ENCODE data around the gene PEAK1.

Gene PEAK1

DNA sequence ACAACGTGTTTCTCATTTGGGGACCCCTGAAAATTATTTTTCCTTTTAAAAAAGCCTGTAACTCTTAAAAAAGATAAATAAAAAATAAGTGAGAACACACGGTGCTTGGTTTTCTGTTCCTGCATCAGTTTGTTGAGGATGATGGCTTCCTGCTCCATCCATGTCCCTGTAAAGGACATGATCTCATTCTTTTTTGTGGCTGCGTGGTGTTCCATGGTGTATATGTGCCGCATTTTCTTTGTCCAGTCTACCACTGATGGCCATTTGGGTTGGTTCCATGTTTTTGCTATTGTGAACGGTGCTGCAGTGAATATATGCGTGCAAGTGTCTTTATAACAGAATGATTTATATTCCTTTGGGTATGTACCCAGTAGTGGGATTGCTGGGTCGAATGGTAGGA, 351.3 kb downstream of the PEAK1 start:
- DNase-seq: no peak

DNA sequence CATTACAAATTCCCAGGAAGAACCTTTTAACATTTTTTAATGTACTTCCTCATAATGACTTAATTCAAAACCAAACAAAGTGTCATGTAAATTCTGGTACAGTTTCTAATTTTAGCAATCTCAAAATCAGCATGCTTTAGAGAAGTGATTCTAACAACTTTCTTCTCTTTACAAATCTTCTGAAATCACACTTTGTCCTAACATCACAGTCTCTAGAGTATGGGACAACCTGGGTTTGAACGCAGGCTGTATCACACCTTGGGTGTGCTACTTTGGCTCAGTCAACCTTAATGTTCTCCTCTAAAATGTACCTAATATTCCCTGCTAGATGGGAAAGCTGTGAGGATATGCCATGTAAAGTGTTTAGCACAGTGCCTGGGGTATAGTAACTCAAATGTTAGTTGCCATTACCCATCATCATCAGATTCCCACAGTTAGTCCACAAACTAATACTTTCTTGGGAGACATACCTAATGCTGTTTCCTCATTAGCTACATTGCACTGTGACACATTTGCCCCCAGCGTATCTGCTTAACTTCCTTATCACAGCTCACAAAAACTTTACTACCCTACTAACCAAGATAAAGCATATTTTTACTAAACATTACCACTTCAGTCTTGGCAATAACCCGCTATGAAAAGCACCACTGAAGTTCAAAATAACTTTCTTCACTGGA, 352.1 kb downstream of the PEAK1 start:
- DNase-seq: no peak

DNA sequence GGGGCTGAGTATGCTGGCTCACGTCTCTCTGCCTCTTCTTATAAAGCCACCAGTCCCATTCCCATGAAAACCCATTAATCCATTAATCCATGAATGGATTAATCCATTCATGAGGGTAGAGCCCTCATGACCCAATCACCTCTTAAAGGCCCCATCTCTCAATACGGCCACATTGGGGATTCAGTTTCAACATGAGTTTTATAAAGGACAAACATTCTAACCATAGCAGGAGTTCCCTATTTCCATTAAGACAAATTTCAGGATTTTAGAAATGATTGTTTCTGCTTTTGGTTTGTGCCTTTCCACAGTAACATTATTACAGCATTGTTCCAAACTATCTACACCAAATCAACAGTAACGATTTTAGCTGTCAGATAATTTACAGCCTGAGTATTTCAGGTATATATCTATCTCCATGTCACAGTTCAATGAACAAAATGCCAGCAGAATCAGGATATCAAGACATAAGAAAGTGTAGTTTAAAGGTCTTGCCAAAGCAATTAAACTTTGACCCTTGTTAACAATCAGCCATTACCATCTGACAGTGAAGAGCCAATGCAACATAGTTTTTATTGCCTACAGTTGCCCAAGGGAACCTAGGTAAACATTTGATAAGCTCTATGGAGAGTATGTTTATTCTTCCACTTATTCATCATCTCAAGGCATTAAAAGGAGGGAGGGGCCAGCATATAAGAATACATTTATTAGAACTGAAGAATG, 352.8 kb downstream of the PEAK1 start:
- DNase-seq: no peak

DNA sequence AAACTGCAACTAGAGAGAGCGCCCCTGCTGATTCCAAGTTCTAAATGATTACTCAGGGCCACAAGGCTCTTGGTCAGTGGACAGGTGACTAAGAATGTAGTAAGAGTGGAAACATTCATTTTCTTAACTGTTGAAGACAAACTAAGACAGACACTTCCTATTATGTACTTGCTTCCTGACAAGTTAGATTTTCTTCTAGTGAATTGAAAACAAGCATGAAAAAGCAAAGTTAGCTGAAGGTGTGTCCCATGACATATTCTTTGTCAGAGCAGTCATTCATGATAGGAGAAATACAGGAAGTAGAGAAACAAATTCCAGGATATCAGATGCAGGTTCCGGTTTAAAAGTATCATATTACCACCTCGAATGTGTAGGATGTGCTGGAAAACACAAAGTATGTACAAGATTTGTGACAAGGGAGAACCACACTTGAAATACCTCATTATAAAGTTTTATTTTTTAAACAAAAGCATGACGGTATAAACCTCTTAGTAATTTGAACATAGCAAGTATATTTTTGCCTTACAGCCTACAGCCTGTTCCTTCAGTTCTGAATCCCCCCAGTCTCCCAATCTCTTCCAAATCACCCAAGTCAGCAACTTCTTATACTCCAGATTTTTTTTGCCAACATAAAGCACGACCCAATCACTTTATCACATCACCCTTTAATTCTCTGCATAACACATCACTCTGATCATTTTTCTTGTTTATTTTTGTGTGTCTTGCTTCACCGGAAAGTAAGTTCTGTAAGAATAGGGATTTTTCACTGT, 355.2 kb downstream of the PEAK1 start:
- DNase-seq: no peak

DNA sequence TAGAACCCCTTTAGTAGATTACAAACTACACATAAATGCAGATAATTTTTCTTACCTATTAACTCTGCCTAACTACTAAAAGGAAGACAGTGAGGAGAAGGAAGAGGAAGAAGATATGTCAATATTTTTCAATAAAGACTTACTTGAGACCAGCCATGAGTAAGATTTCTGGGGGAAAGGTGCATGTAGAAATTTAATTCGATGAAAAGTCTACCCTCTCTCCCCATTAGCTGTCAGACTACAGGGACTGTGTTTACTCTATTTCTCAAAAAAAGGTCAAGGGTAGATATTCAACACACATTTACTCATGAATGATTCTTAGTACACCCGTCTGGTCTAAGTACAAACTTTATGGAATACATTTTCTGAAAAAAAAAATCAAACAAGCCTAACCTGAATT, 355.8 kb downstream of the PEAK1 start:
- no peak for DNase-seq

DNA sequence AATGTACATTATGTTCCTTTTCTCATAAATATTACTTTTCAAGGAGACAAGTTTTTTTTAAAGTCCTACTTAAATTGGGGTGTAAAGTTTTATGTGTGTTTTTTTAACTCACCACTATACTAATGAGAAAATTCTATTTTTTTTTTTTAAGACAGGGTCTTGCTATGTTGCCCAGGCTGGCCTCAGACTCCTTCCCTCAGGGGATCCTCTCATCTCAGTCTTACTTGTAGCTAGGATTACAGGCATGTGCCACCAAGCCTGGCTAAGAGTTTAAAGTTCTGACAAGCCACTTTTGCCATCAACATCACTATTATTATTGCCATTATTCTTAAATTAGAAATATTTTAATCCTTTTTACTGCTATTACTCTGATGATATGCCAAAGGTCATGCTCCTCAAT, 356.7 kb downstream of the PEAK1 start:
- no peak for DNase-seq

DNA sequence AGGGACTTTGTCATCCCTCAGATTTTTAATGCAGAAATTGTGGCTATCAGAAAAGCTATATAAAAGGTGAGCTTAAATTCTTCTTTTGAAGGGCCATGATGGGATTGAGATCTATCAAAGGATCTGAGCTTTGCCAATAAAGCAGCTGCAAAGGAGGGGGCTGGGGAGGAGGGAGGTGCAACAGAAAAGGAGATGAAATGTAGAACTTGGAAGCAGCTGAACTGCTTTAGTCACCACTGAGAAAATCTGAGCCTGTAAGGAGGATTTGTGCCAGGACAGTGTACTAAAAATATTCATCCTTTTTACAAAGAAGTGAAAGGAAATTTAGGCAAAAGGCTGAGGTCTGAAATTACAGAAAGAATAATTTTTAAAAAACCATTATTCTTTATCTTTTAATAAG, 359.4 kb downstream of the PEAK1 start:
- peak in 3 of 56 donors; percentile 11 to 26 (median 16) for DNase-seq

DNA sequence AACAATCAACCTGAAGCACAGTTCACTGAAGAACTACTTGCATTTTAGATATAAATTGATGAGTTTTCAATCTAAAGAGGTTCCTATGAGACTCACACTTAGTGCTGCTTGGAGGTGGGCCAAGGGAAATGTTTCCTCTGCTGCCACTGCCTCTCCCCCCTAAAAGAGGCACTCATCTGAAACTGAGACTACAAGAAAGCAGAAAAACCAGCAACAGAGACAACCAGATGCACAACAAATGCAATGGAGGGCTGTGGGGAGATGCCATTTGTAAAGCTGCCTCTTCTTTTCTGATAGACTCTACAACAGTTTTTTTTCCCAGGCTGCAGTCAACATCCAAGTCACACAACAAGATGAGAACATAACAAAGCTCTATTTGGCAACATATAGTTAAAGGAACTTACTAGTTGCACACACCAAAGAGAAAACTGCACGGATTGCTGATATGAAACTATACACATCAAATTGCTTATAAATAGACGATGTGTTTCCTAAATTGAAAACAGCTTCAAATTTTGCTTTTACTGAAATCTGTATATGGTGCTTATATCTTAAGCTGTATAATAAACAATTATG, 360.0 kb downstream of the PEAK1 start:
- no peak for DNase-seq

DNA sequence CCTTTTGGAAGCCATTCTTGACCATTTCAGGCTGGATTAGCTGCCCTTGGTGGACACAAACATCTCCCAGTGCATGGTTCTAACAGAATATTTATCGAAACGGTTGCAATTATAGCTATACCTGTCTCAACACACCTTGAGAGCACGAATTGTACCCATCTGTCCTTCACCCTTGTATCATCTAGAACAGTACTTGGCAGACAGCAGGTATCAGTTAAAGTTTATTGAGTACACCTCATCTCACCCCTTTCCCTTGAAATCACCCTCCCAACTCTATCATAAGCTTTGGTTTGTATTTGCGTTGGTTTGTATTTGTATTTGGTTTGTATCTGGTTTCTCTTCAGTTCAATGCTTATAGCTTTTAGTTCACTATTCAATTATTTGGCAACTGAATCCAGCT, 361.4 kb downstream of the PEAK1 start:
- no peak for DNase-seq

DNA sequence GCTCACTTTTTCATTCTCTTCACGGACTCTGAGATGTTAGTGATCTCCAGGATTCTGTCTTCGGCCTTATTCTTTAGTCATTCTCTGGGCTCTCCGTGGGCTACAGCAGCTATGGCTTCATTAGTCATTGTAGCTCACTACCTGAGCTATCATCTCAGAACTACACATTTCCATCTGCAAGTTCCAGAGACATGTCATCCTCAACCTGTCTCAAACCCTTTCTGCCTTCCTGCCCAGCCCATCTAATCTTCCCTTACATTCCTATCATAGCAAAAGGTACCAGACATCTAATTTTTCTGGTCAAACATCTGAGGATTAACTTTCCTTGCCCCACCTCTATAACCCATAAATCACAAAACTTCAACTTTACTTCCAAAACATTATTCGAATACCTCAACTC, 362.2 kb downstream of the PEAK1 start:
- no peak for DNase-seq

DNA sequence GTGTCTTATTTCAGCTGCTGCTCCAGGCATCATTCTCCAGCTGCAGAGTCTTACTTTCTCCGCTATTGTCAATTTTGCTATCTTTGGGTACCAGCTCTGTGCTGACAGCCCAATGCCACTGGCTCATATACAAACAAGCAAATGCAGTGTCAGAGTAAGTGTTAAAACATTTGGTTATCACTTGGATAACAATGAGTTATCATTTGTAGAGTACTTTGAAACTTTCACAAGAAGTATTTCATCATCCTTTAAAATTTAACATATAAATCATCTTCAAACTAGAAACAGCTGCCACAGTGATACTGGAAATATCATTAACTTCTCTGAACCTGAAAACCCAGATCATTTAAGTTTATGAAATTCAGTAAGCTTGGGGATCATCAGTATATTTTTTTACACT, 362.8 kb downstream of the PEAK1 start:
- DNase-seq: no peak

DNA sequence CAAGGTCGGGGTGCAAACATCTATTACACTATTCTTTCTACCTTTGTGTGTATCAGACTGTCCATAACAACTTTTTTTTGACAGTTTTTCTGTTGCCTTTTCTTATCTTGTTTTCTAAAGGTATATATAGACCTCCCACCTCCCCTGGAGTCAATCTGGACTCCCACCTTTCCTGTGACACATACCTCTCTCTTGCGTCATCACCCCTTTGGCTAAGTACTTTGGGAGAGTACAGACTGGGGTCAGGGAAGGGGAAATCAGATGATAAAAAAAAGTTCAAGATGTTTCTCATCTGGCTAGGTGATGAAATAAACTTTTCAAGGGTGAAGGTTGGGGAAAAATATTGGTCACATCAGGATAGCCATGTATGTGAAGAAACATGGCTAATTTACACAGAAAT, 366.2 kb downstream of the PEAK1 start:
- no peak for DNase-seq

DNA sequence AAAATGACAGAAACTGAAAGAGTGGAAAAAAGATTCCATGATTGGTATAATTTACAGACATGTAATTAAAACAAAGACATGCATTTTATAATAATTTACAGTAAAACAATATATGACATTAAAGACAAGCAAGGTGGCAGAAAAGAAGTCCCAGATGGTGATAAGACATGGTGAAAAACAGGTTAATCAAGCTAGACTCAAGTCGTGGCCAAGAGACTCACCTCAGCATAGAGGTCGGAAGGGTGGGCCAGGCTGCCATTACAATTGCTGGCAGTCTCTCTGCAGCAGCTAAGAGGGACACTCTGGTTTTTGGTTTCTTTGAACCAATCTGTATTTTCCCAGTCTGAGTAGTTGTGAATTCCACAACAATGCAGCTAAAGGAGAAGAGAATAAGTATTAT, 367.3 kb downstream of the PEAK1 start:
- no peak for DNase-seq
